ENCODE measurements around the gene SLC29A4.
"Not testable (repeated sequence)": the region's sequence is repeated elsewhere in the genome, so short reads cannot be mapped to it uniquely, and the experiment has no call there.

DNA sequence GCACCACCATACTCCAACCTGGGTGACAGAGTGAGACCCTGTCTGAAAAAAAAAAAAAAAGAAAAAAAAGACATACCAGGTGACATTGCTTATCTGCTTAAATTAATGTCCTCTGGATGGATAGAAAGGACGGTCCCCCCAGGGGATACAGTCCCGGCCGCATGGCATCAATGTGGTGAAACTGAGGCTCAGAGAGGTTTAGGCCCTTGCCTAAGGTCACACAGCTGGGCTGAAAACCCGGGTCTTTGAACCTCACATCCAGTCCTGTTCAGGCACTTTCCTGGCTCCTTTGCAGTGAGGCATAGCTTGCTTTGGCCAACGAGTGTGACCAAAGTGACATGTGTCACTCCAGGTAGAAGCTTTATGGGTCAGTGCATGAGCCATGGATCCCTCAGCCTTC is 4.6 kb downstream of the SLC29A4 start:
- TF ChIP-seq RAD21 (IDR thresholded peaks at IDR 0.05 in 1 of 2, conservative IDR thresholded peaks at IDR 0.05 in 1 of 2; ENCODE audit: low read depth in 2 of 2, low read length in 2 of 2); ATF3 (IDR thresholded peaks at IDR 0.05; ENCODE audit: insufficient read depth, low read depth, low read length): not testable (repeated sequence)
